ENCODE measurements around the gene SLC6A11.

SLC6A11 gene

GRCh38 chr3:10928961-10929471, 113.0 kb downstream of the SLC6A11 start:
- DNase-seq (ENCODE audit: low read depth): no peak
- TF ChIP-seq CTCF (IDR thresholded peaks at IDR 0.05; ENCODE audit: control insufficient read depth, insufficient read depth, low read depth, low read length, missing control alignments): no peak
- H3K4me3 ChIP-seq (ENCODE audit: control insufficient read depth, low read depth, low read length): no peak overlapping the region

- no peak overlapping the region for H3K4me3 ChIP-seq (ENCODE audit: control insufficient read depth, low read depth, low read length)
- no peak for DNase-seq (ENCODE audit: low read depth)
- no peak for TF ChIP-seq CTCF (IDR thresholded peaks at IDR 0.05; ENCODE audit: control insufficient read depth, insufficient read depth, low read depth, low read length, missing control alignments)
Measured at GRCh38 chr3:10929978-10930665, 114.1 kb downstream of the SLC6A11 start.

GRCh38 chr3:10930666-10931040, 114.6 kb downstream of the SLC6A11 start:
- no peak for TF ChIP-seq CTCF (IDR thresholded peaks at IDR 0.05; ENCODE audit: control insufficient read depth, insufficient read depth, low read depth, low read length, missing control alignments)
- no peak overlapping the region for H3K4me3 ChIP-seq (ENCODE audit: control insufficient read depth, low read depth, low read length)
- no peak for DNase-seq (ENCODE audit: low read depth)

- TF ChIP-seq CTCF (IDR thresholded peaks at IDR 0.05; ENCODE audit: control insufficient read depth, insufficient read depth, low read depth, low read length, missing control alignments): no peak
- no peak overlapping the region for H3K4me3 ChIP-seq (ENCODE audit: control insufficient read depth, low read depth, low read length)
- no peak for DNase-seq (ENCODE audit: low read depth)
Measured at GRCh38 chr3:10932596-10932995, 116.6 kb downstream of the SLC6A11 start.

GRCh38 chr3:10933021-10933420, 117.0 kb downstream of the SLC6A11 start:
- DNase-seq (ENCODE audit: low read depth): no peak
- TF ChIP-seq CTCF (IDR thresholded peaks at IDR 0.05; ENCODE audit: control insufficient read depth, insufficient read depth, low read depth, low read length, missing control alignments): no peak
- no peak overlapping the region for H3K4me3 ChIP-seq (ENCODE audit: control insufficient read depth, low read depth, low read length)

GRCh38 chr3:10933470-10933804, 117.4 kb downstream of the SLC6A11 start:
- TF ChIP-seq CTCF (IDR thresholded peaks at IDR 0.05; ENCODE audit: control insufficient read depth, insufficient read depth, low read depth, low read length, missing control alignments): no peak
- no peak for DNase-seq (ENCODE audit: low read depth)
- H3K4me3 ChIP-seq (ENCODE audit: control insufficient read depth, low read depth, low read length): no peak overlapping the region

Measured in AG09309 (cell line).